HG02852 (cell line): ENCODE data around the gene SHROOM1.
"Not testable (repeated sequence)": the region's sequence is repeated elsewhere in the genome, so short reads cannot be mapped to it uniquely, and the experiment has no call there.

Experiments
- ATAC-seq: cut with Tn5 transposase; IDR thresholded peaks from one replicate; pipeline ENCODE4 v1.9.1; 2021; ENCODE audit warnings: mild to moderate bottlenecking, moderate library complexity; ENCODE audit not compliant: unreplicated experiment

SHROOM1 gene

GRCh38 chr5:132830436-132831094 is at the start of gene SHROOM1:
Gene SHROOM1 (minus strand): TSS chr5:132830647. CDS start chr5:132826140, 4,507 bp downstream.
- ATAC-seq, result peak; percentile 72

- no peak for ATAC-seq
Measured at GRCh38 chr5:132877938-132878337, 47.5 kb upstream of the SHROOM1 start.

- ATAC-seq, result no peak
Measured at GRCh38 chr5:132877466-132877865, 47.0 kb upstream of the SHROOM1 start.

- no peak for ATAC-seq
Measured at GRCh38 chr5:132876020-132876759, 45.7 kb upstream of the SHROOM1 start.

- no peak for ATAC-seq
Measured at GRCh38 chr5:132873930-132874271, 43.5 kb upstream of the SHROOM1 start.

- no peak for ATAC-seq
Measured at GRCh38 chr5:132873119-132873929, 42.9 kb upstream of the SHROOM1 start, which contains the start of gene LEAP2. Gene LEAP2 (plus strand): TSS chr5:132873668. CDS start chr5:132873695, 27 bp downstream.

GRCh38 chr5:132872788-132873118 is 42.3 kb upstream of the SHROOM1 start:
- ATAC-seq, result no peak

- ATAC-seq, result no peak
Measured at GRCh38 chr5:132871459-132872284, 41.2 kb upstream of the SHROOM1 start.

- ATAC-seq, result no peak
Measured at GRCh38 chr5:132870801-132871200, 40.4 kb upstream of the SHROOM1 start.

- no peak for ATAC-seq
Measured at GRCh38 chr5:132868754-132869153, 38.3 kb upstream of the SHROOM1 start.

GRCh38 chr5:132867046-132867451 is 36.6 kb upstream of the SHROOM1 start:
- ATAC-seq, result peak; percentile 13

- ATAC-seq, result peak; percentile 99
Measured at GRCh38 chr5:132866342-132867045, 36.0 kb upstream of the SHROOM1 start, which contains the start of the genes GDF9 and UQCRQ. Gene GDF9 (minus strand): TSS chr5:132866469. CDS start chr5:132864533, 1,936 bp downstream. Gene UQCRQ (plus strand): TSS chr5:132866642. CDS start chr5:132866882, 240 bp downstream.

GRCh38 chr5:132865668-132866341 is 35.4 kb upstream of the SHROOM1 start:
- peak; percentile 24 for ATAC-seq

GRCh38 chr5:132860742-132861141 is 30.3 kb upstream of the SHROOM1 start:
- ATAC-seq, result no peak

GRCh38 chr5:132859889-132860437 is 29.5 kb upstream of the SHROOM1 start:
- no peak for ATAC-seq

- no peak for ATAC-seq
Measured at GRCh38 chr5:132856011-132856410, 25.6 kb upstream of the SHROOM1 start.

GRCh38 chr5:132854992-132855391 is 24.5 kb upstream of the SHROOM1 start:
- not testable (repeated sequence) for ATAC-seq

- ATAC-seq, result no peak
Measured at GRCh38 chr5:132854301-132854700, 23.9 kb upstream of the SHROOM1 start.

- ATAC-seq, result no peak
Measured at GRCh38 chr5:132853790-132854189, 23.3 kb upstream of the SHROOM1 start.
